ENCODE measurements around the gene AMZ2.
"Not testable (repeated sequence)": the region's sequence is repeated elsewhere in the genome, so short reads cannot be mapped to it uniquely, and the experiment has no call there.

AMZ2 gene

GRCh38 chr17:68220186-68220585, 27.7 kb upstream of the AMZ2 start:
- not testable (repeated sequence) for DNase-seq (ENCODE audit: low spot score)

- not testable (repeated sequence) for DNase-seq (ENCODE audit: low spot score)
Measured at GRCh38 chr17:68220786-68221185, 27.1 kb upstream of the AMZ2 start.

- DNase-seq (ENCODE audit: low spot score): no peak
Measured at GRCh38 chr17:68221786-68222185, 26.1 kb upstream of the AMZ2 start.

GRCh38 chr17:68222606-68223005, 25.2 kb upstream of the AMZ2 start:
- no peak for DNase-seq (ENCODE audit: low spot score)

GRCh38 chr17:68225055-68225454, 22.8 kb upstream of the AMZ2 start:
- not testable (repeated sequence) for DNase-seq (ENCODE audit: low spot score)

- DNase-seq (ENCODE audit: low spot score): not testable (repeated sequence)
Measured at GRCh38 chr17:68228039-68228680, 19.7 kb upstream of the AMZ2 start.

- no peak for DNase-seq (ENCODE audit: low spot score)
Measured at GRCh38 chr17:68228817-68229570, 18.8 kb upstream of the AMZ2 start.

- DNase-seq (ENCODE audit: low spot score): no peak
Measured at GRCh38 chr17:68229619-68230018, 18.2 kb upstream of the AMZ2 start.

- not testable (repeated sequence) for DNase-seq (ENCODE audit: low spot score)
Measured at GRCh38 chr17:68231131-68231530, 16.7 kb upstream of the AMZ2 start.

- DNase-seq (ENCODE audit: low spot score): no peak
Measured at GRCh38 chr17:68231541-68231940, 16.3 kb upstream of the AMZ2 start.

- not testable (repeated sequence) for DNase-seq (ENCODE audit: low spot score)
Measured at GRCh38 chr17:68232741-68233140, 15.1 kb upstream of the AMZ2 start.

GRCh38 chr17:68234726-68235335, 13.0 kb upstream of the AMZ2 start:
- DNase-seq (ENCODE audit: low spot score): not testable (repeated sequence)

- not testable (repeated sequence) for DNase-seq (ENCODE audit: low spot score)
Measured at GRCh38 chr17:68235336-68235791, 12.5 kb upstream of the AMZ2 start.

- not testable (repeated sequence) for DNase-seq (ENCODE audit: low spot score)
Measured at GRCh38 chr17:68237369-68238163, 10.3 kb upstream of the AMZ2 start.

GRCh38 chr17:68238164-68238870, 9.5 kb upstream of the AMZ2 start:
- no peak for DNase-seq (ENCODE audit: low spot score)

- no peak for DNase-seq (ENCODE audit: low spot score)
Measured at GRCh38 chr17:68238871-68239253, 9.0 kb upstream of the AMZ2 start.

- no peak for DNase-seq (ENCODE audit: low spot score)
Measured at GRCh38 chr17:68239632-68240366, 8.0 kb upstream of the AMZ2 start.

GRCh38 chr17:68246271-68247028, 1.4 kb upstream of the AMZ2 start:
- DNase-seq (ENCODE audit: low spot score): no peak

- DNase-seq (ENCODE audit: low spot score): no peak
Measured at GRCh38 chr17:68248199-68248825, 469 bp downstream of the AMZ2 start.

- DNase-seq (ENCODE audit: low spot score): no peak
Measured at GRCh38 chr17:68248891-68249290, 1.0 kb downstream of the AMZ2 start.

All from iPS-NIHi11 (cell line).